Measurements from ENCODE around the gene AUTS2.

Gene AUTS2

GRCh38 chr7:70758646-70759045 lies 1160.4 kb downstream of the AUTS2 start:
- DNase-seq: no peak

- DNase-seq: no peak
Measured at GRCh38 chr7:70759674-70760073, 1161.4 kb downstream of the AUTS2 start.

- no peak for DNase-seq
Measured at GRCh38 chr7:70761711-70762328, 1163.5 kb downstream of the AUTS2 start.

DNA sequence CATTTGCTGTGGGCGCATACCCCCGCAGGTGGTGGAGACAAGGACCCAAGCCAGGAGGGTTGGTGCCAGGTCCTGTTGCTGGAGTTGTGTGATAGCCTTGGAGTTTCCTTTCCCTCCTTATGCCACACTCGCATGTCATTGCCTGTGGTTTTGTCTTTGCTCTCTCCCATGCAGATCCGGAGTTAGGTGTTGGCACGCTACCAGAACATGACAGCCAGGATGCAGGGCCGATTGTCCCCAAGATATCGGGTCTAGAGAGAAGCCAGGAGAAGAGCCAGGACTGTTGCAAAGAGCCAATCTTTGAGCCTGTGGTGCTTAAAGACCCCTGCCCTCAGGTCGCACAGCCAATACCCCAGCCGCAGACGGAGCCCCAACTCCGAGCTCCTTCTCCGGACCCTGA lies 1164.4 kb downstream of the AUTS2 start:
- no peak for DNase-seq

DNA sequence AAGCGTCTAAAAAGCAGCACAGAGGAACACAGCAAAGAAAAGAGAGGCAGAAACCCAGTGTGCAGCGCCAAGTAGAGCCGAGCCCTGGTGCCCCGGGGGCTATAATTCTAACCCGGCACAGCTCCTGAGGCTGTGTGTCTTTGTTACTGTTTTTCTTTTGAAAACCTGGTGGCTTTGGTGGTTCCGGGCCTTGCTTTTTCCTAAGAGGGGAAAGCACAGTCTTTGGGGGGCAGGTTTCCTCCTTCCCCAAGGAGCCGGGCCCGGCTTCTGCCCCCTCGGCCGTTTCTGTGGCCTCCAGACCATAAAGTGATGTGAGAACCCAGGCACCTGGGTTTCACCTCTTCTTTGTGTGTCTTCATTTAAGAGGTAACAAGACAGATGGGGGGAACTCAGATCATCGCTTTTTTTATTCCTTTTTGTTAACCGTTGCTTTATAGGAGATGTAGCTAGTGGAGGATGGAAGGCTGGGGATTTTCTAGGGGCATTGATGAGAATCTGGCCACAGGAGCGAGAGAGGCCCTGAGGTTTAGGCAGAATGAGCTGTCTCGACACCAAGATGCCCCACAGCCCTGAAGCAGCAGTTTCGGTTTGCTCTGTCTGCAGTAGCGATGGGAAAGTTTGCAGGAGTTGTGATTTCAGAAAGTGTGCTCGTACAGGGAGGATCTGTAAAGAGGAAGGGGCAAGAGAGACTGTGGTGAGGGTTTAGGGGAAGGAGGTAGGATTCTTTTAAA lies 1165.9 kb downstream of the AUTS2 start:
- peak; percentile 50 for DNase-seq

- DNase-seq: no peak
Measured at GRCh38 chr7:70764701-70765208, 1166.5 kb downstream of the AUTS2 start.

DNA sequence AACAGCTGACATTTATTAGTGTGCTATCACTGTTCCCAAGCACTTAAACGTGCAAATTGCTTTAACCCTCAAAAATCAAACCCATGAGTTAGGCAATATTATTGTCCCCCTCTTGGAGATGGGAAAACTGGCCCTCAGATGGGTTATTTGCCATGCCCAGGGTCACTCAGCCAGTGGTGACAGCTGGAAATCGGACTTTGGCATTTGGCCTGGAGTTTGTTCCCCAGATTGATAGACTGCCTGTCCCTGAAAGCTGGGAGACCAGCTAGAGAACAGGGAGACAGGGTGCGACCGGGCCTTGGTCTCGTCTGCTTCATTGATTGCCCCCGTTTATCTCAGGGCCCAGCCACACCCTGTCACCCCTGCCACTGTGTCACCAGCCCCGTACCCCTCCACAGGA lies 1167.4 kb downstream of the AUTS2 start:
- DNase-seq: no peak

- no peak for DNase-seq
Measured at GRCh38 chr7:70766109-70766508, 1167.8 kb downstream of the AUTS2 start.

- no peak for DNase-seq
Measured at GRCh38 chr7:70766694-70767093, 1168.4 kb downstream of the AUTS2 start.

GRCh38 chr7:70770154-70770553 lies 1171.9 kb downstream of the AUTS2 start:
- no peak for DNase-seq

GRCh38 chr7:70771451-70771850 lies 1173.2 kb downstream of the AUTS2 start:
- DNase-seq: no peak

DNA sequence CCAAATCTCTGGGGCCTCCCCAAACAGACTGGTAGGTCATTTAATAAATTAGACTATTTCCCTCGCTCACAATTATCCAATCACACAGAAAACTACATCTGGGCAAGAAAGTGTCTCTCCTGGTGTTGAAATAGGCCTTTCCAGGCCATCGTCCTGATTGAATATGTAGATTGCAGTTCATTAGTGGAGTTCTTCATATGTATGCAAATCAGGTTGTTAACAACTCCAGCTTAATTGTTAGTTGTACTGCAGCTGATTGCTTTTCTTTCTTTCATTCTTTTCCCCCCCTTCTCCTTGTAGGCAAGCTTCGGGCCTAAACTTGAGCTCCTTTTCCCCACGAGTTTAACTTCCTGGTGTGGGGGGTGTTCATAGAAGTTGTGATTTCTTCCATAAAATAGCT lies 1174.6 kb downstream of the AUTS2 start:
- DNase-seq: no peak

DNA sequence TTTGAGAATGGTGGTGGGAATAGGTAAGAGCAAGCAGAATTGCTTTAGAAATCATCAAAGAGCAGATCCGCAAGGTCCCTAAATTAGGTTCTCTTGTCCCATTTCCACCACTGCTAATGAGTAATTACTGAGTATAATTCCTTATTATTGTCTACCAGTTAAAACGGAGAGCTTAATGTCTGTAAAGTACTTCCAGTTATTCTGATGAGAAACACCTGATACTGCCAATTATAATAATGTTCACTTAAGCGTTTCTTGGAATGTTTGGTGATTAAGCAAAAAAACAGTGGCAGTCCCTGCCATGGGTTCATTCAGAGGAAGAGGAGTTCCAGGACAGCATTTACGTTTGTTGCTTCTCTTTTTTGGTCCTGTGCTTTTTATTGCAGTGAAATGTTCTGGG lies 1175.1 kb downstream of the AUTS2 start:
- DNase-seq: no peak

DNA sequence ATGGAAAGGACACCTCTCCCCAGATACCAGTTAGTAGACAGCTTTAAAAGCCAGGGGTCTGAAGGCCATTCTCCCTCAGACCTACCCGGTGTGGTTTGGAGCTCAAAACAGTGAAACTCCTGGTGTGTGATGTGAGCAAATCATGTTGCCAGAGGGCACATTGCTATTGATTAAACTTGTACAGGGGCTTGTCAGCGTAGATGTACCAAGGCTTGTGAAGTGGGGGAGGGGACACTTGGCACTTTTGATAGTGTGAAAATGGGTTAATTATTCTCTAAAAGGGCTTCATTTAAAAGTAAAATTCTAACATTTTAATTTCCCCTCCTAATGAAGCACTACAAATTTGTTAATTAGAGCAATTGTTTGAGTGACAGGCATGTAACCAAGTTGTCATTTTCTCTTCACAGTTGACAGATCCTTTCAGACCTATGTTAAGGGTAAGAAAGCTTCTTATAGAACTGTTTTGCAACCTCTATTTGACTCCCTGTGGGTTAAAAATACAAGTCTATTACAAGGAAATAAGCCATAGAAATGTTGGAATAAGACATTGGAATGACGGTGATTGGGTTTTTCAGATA lies 1176.8 kb downstream of the AUTS2 start:
- no peak for DNase-seq

GRCh38 chr7:70775570-70776156 lies 1177.4 kb downstream of the AUTS2 start:
- no peak for DNase-seq

DNA sequence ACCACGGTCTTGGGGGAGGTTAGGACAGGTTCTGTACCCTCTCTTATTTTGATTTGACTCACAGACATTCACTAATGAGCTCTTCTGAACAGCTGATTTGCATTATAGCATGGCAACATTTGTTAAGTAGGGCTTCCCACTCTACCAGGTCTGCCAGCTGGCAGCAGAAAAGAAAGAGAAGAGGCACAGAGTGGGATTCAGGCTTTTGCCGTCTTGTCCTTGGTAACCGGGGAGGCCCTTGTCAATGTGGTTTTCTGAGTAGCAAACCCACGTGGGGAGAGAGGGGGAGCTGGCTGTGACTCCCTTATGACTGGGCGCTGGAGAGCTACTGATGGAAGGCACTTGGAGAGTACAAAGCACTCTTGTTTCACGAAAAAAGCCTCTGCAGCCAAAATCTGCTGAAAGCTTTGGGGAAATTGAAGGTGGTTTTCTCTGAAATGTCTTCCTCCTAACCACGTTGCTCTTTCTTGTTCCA lies 1178.4 kb downstream of the AUTS2 start:
- DNase-seq: peak; percentile 24

DNA sequence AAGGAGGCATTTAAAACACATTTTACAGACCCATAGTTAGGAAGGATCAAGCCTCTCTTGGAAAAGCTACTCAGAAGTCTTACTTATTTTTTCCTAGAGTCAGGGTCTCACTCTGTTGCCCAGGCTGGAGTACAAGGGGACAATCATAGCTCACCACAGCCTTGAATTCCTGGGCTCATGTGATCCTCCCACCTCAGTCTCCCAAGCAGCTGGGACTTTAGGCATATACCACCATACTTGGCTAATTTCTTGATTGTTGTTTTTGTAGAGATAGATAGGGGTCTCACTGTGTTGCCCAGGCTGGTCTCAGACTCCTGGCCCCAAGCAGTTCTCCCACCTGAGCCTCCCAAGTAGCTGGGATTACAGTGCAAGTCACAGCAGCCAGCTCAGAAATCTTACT lies 1179.0 kb downstream of the AUTS2 start:
- no peak for DNase-seq

DNA sequence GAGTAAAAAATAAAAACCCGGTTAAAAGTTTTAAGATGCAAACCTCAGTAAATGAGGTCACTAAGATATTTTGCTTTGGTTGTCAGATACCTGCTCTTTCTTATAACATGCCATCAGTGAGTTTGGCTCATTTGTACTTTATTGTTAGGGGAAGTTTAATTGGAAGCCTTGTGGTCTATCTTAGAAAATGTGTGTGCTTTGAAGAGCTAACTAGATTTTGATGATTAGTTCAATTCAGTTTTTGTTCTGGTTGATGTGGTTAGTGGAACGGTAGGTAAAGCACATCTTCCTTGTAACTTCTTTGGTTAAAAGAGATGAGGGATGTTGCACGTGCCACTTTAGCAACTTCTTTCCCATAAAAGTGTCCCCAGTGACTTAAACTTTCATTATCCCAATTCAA lies 1180.3 kb downstream of the AUTS2 start:
- no peak for DNase-seq

- DNase-seq: no peak
Measured at GRCh38 chr7:70779321-70779720, 1181.0 kb downstream of the AUTS2 start.

GRCh38 chr7:70781922-70782311 lies 1183.6 kb downstream of the AUTS2 start:
- DNase-seq: no peak

DNA sequence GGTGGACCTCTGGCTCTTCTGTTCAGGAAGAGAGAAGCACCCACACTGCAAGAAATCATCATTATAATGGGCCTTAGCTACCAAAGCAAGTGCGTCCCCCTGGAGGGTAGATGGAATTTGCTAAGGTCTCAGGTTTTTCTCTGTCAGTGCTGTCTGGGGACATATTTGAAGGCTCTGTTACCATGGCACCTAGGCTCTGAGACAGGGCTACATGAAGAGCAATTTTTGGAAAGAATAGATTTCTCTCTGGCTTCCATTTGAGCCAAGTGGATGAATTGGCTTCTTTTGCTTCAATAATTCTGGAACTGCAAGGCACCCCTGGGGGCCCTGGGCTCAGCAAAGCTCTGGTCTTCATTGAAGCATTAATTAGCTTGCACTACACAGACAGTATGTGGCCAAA lies 1184.5 kb downstream of the AUTS2 start:
- DNase-seq: no peak

- DNase-seq: no peak
Measured at GRCh38 chr7:70785427-70785826, 1187.2 kb downstream of the AUTS2 start.

DNA sequence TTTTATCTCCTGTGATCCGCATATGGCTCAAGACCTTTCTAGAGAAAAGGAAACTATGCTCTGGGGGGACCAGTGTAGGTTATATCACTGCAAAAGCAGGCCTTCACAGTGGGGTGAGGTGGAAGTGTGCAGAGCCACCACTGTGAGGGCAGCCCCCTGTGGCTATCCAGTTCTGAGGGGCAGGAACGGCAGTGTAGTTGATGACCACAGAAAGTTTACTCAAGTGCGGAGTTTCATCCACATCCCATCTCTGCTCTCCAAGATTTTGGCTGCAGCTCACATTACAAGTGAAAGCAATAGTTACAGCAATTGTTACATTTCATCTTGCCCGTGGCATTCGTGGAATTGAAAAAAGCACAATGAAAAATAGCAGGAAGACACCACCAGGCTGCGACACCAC lies 1187.8 kb downstream of the AUTS2 start:
- no peak for DNase-seq

DNA sequence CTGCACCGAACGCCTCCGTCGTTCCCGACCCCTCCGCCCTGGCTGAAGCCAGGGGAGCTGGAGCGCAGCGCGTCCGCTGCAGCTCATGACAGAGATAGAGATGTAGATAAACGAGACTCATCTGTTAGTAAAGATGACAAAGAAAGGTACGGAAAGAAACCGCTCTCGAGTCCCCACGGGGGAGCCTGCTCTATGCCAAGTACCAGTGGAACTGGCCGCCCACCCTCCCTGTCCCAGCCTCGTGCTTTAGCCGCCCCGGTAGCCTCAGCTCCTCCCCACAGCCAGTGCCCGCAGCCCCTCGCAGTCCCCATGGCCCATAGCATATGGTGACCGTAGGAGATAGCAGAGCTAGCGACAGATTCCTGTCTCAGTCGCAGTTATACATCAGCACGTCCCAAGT lies 1189.0 kb downstream of the AUTS2 start:
- DNase-seq: peak; percentile 3
